ENCODE data around the gene PLA2G7.
"Not testable (repeated sequence)": the region's sequence is repeated elsewhere in the genome, so short reads cannot be mapped to it uniquely, and the experiment has no call there.

The PLA2G7 gene

DNA sequence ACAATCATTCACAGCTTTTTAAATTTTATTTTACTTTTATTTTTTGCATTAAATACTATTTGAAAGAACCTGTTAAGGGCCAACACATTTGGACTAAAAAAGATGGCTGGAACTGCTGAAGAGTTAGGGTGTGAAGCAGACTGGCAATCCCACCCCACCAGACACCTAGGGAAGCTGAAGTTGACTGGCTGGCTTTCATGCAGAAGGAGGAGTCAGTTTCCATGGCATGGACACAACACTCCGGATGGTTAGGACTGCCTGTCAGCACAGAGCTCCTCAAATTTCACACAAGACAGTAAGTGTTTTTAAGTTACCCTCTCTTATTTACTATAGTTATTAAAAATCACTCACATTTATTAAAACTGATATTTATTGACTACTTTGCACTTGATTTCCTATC, 11.5 kb upstream of the PLA2G7 start, which contains the start of gene ANKRD66:
Gene ANKRD66, plus strand, starts transcription at position 238 of the 400 bp plus-strand sequence. CDS start 5,016 bp downstream, outside the sequence.
- DNase-seq, result no peak

DNA sequence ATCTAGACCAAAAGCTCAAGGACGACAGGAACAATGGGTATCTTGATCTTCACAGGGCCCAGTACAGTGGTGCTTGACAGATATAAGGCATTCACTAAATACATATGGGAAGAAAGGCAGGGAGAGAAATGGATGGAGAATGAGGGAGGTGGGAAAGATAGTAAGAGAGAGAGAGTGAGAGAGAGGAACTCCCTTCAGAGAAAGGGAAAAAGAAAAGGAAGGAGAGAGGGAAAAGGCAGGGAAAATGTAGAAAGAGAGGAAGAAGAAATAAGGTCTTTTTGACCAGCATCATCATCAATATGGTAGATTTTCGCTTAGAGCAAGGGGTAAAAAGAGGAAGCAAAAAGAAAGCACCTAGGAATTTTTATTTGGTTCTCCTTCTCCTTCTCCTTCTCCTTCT, 10.8 kb upstream of the PLA2G7 start:
- DNase-seq, result no peak

GRCh38 chr6:46744159-46744725, 9.1 kb upstream of the PLA2G7 start:
- DNase-seq, result not testable (repeated sequence)

GRCh38 chr6:46743425-46744158, 8.4 kb upstream of the PLA2G7 start:
- no peak for DNase-seq

DNA sequence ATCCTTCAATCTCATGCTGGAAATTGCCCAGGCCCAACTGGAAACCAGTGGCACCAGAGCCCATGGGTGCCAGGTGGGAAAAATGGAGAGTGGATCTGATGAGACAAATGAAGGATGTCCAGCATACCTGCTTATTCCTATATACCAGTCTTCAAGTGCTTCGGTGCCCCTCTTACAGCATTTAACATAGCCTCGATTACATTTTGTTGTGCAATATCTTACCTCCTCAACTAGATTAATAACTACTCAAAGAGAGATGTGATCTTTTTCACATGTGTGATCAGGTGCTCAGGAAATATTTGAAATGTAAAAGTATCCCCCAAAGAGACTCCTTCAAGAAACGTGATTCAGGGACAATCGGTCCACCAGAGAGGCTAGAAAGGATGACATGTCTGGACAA, 6.7 kb upstream of the PLA2G7 start:
- DNase-seq, result no peak

- no peak for DNase-seq
Measured at GRCh38 chr6:46741482-46741881, 6.3 kb upstream of the PLA2G7 start.

GRCh38 chr6:46736906-46737305, 1.7 kb upstream of the PLA2G7 start:
- no peak for DNase-seq

DNA sequence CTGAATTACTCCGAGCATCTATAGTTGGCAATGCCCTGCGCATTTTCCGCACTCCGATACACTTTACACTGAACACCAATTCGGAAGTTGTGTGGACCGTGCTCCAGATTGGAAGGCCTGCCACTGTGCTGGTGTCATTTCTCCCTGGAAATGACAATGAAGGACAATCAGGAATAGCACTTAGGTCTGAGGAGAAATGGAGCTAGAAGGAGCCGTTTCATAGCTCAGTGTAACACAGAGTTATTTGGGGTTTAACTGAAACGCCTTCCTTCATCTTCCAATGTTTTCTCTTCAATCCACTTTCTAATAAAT, 501 bp upstream of the PLA2G7 start:
- DNase-seq, result no peak

GRCh38 chr6:46733341-46733801, 1.8 kb downstream of the PLA2G7 start:
- DNase-seq, result no peak

DNA sequence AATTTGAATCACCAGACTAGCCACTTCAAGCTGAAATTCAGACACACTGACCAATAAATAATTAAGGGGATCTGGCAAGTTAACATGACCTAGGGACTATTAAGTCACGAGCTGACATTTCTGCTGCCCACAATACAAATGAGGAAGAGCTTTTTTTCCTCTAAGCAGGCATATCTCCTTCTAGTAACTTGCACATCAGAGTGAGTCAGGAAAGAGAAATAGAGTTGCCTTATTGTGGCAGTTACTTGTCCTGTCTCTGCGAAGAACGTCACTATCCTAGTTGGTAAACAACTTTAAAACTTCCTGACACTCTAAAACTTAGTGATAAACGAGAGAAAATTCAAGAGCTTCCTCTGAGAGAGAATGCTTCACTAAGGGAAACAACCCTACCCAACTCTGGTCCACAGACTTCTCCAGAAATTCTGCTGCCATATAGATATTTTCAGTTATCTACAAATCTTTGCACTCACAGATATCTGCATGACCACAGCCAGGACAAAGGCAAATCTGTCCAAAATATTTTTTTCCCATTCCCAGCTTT, 4.2 kb downstream of the PLA2G7 start:
- no peak for DNase-seq

DNA sequence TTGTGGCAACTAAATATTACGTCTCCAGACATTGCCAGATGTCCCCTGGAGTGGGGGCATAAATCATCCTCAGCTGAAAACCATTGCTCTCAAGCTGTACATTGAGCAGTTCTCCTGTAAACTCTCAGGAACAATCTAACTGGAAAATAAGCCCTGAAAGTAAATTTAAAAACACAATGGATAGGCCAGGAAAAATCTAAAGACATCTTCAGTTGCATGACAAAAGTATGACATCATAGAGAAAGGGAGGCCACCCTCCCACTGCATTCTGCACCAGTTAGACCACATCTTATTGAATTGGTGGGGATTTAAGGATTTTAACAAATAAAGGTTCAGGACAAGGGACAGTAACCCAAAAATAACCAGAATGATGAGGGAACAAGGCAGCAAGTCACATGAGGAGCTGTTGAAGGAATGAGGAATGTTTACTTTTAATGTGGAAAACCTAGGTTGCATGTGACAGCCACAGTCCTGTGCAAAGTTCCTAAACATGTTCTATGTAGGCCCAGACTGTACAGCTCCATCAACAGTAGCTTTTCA, 5.3 kb downstream of the PLA2G7 start:
- DNase-seq, result no peak

DNA sequence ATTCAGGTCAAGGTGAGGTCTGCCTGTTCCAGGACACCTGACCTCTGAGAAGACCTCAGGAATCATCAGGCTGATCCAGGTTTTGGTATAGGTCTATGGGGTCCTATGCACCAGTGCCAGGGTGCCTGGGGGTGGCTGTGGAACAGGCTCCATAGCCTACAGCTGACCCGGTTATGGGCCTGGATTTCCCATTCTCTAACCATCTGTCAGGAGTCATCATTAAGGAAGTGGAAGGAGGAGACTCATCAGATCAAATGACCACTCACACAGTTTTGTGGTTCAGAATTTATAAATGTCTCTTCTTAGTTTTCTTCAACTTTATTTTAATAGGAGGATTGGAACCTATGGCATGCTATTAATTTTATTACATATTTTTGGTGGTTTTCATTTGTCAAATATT, 14.8 kb downstream of the PLA2G7 start:
- DNase-seq, result no peak

- DNase-seq, result no peak
Measured at GRCh38 chr6:46719099-46719498, 16.1 kb downstream of the PLA2G7 start.

DNA sequence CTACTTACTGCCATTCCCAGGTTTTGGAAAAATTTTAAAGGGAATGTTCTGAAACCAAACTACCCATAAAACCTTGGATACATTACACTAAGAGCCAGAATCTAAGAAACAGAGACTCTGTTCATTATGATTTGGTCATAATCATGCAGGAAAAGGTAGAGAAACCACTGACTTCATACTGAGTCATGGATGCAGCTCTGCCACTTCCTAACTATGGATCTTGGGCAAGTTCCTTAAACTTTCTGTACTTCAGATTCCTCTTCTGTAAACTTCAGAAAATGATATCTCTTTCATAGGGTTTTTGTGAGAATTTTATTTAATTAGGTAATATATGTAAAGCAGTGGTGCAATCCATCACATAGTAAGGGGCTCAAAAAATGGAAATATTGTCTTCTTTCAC, 20.0 kb downstream of the PLA2G7 start:
- DNase-seq, result no peak

GRCh38 chr6:46711491-46711890, 23.7 kb downstream of the PLA2G7 start:
- no peak for DNase-seq

DNA sequence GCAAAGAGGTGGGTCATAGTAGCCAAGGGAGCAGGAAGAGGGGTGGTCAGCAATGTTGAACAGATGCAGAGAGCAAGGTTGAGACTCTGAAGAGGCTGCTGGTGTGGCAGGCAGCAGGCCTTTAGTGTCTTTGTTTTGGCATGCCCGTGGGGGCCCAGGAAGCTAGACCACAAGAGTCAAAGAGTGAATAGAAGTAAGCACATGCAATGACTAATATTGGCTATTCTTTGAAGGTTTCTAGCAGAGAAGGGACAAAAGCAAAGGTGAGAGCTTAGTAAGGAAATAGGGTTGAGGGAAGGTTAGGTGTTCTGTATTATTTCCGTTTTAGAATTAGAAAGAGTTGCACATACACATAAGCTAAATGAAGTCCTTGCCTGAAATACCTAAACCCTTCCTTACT, 28.7 kb downstream of the PLA2G7 start:
- DNase-seq, result no peak

DNA sequence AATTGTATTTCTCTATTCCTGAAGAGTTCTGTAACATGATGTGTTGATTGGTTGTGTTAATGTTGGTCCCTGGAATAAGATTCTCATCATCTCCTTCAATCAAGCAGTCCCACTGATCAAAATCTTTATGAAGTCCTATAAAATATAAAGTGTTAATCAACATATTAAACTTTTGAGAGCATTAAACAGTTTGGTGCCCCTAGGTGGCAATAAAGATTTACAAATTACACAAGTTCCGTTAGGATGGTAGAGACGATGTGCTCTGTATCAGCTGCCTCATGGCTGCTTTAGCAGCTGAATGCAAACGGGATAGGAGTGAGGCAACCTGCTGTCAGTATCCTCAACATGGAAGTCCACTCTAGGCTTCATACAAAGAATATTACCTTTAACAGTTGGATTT, 30.6 kb downstream of the PLA2G7 start:
- no peak for DNase-seq

- DNase-seq, result no peak
Measured at GRCh38 chr6:46699970-46700369, 35.2 kb downstream of the PLA2G7 start.

DNA sequence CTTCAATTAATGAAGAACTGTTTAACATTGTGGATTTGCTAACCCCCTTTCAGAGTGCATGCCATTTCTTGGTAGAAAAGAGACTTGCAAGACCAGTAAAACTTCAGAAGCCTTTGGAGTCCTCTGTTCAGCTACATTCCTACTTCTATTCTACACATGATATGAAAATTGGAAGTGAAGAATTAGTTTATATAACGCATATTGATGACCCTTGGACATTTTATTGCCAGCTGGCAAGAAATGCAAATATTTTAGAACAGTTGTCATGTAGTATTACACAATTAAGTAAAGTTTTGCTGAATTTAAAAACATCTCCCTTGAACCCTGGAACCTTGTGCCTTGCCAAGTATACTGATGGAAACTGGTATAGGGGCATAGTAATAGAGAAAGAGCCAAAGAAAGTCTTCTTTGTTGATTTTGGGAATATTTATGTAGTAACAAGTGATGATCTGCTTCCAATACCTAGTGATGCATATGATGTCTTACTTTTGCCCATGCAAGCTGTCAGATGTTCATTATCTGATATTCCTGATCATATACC, 44.2 kb downstream of the PLA2G7 start:
- DNase-seq, result no peak

GRCh38 chr6:46690141-46690755, 44.9 kb downstream of the PLA2G7 start:
- no peak for DNase-seq

DNA sequence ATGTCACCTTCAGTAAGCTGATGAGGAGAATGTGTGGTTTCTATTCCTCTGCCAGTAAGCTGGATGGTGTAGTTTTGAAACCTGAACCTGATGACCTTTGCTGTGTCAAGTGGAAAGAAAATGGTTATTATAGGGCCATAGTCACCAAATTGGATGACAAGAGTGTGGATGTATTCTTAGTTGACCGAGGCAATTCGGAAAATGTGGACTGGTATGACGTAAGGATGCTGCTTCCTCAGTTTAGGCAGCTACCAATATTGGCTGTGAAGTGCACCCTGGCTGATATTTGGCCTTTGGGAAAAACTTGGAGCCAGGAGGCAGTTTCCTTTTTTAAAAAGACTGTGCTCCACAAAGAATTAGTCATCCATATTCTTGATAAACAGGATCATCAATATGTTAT, 45.5 kb downstream of the PLA2G7 start:
- DNase-seq, result no peak

- DNase-seq, result no peak
Measured at GRCh38 chr6:46688966-46689335, 46.2 kb downstream of the PLA2G7 start.

GRCh38 chr6:46688117-46688965, 46.8 kb downstream of the PLA2G7 start:
- no peak for DNase-seq

All from central memory CD4-positive, alpha-beta T cell (primary cell).